NOMO-1 treated with DMSO at 0.1 percent for 48 hours (cell line): ENCODE data around the gene RUFY3.
A peak's percentile ranks its signal among the peaks of the same experiment; 100 is the strongest.
"Not testable (repeated sequence)": the region's sequence is repeated elsewhere in the genome, so short reads cannot be mapped to it uniquely, and the experiment has no call there.

Experiments
- DNase-seq: peaks from one replicate; lab custom pipeline; 2025; ENCODE audit not compliant: unreplicated experiment; lab: John Stamatoyannopoulos, UW

RUFY3 gene

DNA sequence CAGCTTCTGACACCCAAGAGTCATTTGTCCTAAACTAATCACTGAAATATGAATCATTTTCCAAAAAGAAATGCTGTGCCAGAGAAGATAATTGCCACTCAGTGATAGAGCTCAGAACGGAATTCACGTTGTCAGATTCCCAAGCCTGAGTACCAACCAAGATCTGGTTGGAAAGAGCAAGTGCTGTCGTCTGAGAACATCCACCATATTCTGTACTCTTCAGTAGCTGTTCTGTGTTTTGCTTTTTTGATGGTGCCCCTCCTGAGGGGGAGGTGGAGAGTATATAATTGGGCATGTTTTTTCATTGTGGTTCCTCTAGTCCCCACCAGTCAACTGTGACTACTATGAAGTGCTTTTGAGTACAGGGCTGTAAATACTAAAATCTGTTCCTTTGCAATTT, 13.2 kb downstream of the RUFY3 start:
- DNase-seq = peak; percentile 32

DNA sequence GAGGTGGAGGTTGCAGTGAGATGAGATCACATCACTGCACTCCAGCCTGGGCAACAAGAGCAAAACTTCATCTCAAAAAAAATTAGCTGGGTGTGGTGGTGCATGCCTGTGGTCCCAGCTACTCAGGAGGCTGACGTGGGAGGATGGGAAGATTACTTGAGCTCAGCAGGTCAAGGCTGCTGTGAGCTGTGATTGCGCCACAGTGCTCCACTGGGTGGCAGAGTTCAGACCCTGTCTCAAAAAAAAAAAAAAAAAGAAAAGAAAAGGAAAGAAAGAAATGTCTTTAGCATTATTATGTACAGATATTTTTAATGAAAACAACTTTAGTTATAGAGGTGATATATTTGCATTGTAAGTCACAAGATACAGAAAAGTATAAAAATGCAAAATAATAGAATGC, 14.2 kb downstream of the RUFY3 start:
- DNase-seq = peak; percentile 34

DNA sequence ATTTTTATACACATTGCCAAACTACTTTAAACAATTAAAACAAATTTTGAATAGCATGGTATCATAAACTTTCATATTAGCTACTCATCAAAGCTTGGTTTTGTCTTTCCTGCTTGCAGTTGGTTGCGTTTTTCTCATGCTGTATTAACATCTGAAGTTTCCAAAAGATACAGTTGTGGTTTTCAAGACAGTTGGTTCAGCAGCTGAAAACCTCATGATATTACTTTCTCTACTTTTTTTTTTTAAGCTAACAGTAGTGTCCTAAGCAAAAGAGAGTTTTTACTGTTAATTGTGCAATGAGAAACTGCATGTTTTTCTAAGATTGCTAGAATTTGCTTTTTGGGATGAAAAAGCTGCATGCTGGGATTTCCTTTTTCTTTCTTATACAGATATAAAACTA, 15.2 kb downstream of the RUFY3 start:
- peak; percentile 31 for DNase-seq

DNA sequence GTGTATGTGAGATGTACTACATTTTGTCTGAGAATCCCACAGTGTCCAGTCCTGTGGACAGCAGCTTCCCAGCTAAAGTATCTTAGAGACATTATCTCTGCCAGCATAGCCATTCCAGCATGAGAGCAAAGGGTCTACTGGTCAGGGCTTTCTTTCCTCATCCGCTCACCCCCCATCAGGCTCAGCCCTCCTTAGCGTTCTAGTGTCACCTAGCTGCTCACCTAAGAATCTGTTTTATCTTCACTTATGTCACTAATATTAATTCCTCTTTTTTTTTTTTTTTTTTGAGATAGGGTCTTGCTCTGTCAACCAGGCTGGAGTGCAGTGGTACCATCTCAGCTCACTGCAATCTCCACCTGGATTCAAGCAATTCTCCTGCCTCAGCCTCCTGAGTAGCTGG, 15.6 kb downstream of the RUFY3 start:
- no peak for DNase-seq

DNA sequence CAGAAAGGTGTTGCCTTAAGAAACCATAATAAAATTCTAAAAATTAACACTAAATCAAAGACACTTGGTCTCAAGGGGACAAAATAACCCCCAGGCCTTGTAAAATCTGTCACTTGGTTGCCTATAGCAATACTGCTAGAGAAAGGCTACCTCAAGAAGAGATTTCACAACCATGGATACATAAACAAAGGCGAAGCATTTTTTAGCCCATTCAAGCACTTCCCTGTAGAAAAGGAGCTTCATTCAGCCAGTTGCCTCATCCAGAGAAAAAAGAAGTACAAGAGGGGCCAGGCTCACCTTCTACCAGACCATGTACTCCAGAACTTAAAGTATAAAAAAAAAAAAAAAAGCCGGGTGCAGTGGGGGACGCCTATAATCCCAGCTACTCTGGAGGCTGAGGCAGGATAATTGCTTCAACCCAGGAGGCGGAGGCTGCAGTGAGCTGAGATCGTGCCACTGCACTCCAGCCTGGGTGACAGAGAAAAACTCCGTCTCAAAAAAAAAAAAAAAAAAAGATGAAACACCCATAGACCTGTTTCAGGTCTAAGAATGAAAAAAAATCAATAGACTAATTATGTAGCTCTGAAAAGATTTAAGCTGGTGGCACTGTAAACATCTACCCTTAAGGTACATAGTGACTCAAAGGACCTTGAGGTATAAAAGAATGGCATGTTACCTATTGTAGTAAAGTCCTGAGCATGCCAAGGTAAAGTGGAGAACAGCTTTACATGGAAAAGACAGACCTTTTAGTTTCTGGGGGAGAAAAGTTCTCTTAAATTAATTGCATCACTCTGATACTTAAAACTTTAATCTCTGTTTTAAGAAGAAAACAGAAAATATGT, 18.0 kb downstream of the RUFY3 start:
- peak; percentile 82 for DNase-seq

DNA sequence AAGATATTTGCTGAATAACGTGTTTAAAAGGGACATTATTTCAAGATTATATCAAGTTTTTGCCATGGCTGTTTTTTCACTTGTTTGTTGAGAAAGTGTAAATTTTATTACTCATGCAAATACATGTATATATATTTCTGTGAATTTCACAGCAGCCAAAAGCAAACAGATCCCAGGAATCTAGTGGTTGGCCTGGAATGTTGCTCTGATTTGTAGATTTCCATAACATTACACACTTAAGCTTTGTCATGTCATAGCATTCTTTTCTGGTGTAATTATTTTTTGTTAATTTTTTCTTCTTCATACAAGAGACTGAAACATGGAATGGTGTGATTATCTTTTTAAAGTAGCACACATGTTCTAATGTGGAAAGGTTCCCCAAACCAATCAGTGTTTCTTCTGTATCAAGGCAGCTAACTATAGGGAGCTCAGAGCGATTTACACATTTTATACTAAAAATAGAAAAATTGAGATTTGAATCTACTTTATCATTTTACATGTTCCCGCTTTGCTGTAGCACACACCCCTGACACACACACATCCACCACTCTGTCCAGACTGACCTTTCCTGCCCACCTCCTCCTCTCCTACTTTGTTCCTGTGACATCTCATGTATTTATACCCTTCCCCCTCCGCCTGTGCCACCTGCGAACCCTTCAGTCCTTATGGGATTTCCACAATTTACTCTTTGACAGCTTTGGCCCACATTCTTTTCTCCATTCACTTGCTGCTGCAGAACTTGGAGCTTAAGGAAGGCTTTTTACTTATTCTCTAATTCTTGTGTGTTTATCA, 20.3 kb downstream of the RUFY3 start:
- DNase-seq = no peak

DNA sequence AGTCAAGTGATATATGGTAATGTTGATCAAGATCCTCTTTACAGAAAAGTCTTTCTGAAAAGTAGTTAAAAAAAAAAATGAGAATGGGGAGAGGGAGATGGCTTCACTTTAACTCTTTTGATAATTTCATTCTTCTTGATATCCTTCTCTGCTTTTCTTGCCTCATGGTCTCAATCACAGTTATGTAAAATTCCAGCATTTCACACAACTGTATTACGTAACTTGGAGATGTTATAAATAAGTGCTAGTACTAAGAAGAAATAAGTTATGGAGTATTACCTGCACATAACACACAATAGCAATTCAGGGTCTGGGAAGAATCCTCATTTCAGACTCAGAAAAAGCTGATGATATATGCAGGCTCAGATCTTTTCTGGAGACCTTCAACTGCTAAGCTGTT, 22.0 kb downstream of the RUFY3 start:
- no peak for DNase-seq

DNA sequence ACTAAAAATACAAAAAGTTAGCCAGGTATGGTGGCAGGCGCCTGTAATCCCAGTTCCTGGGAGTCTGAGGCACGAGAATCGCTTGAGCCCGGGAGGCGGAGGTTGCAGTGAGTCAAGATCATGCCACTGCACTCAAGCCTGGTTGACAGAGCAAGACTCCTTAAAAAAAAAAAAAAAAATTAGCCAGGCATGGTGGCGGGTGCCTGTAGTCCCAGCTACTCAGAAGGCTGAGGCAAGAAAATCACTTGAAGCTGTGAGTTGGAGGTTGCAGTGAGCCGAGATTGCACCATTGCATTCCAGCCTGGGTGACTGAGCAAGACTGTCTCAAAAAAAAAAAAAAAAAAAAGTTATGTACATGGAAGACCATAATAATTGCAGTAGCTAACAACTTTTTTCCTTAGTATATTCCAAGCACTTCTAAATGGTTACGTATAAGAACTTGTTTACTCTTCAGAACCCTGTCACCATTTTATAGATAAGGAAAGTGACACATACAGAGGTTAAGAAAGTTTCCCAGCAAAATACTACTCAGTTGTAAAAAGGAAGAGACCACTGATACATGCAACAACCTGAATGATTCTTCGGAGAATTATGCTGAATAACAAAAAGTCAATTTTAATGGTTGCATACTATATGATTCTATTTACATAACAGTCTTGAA, 24.5 kb downstream of the RUFY3 start:
- no peak for DNase-seq

DNA sequence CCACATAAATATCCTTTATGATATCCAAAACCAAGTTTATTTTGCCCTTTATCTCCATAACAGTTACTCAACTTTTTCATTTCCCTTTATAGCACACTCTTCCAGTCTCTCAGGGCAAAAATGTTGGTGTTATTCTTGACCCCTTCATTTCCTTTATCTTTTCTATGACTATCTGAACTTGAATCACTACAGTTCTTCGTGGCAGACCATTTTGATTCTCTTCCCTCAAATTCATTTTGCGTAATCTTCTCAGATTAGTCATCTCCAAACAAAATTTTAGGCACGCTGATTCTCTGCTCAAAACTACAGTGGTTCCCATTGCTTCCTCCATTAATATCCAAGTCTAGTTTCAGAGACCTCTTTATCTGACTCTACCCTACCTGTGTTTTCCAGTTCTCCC, 26.1 kb downstream of the RUFY3 start:
- peak; percentile 27 for DNase-seq

DNA sequence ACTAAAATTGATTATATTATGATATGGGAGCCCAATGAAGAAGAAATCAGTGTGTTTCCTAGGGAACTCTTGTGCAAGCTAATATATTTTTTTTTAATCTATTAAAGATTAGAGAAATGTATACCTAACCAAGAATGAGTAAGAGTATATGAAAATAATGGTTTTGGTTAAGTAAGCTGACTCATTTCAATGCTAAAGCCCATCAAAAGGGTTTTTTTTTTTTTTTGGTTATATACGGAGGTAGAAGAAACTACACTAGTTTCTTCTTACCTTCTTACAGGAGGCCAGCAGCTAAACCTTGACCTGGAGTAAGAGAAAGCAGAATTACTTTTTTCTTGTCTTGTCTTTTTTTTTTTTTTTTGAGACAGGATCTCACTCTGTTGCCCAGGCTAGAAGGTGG, 27.5 kb downstream of the RUFY3 start:
- no peak for DNase-seq

DNA sequence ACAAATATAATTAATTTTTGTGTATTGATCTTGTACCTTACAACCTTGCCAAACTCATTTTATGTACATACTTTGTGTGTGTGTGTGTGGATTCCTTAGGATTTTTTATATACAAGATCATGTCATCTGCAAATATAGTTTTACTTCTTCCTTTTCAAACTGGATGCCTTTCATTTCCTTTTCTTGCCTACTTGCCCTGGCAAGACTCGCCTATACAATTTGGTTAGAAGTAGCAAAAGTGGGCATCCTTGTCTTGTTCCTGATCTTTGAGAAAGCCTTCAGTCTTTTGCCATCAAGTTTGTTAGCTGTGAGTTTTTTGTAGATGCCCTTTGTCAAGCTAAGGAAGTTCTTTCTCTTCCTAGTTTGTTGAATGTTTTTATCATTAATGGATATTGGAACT, 30.5 kb downstream of the RUFY3 start:
- DNase-seq = peak; percentile 48

DNA sequence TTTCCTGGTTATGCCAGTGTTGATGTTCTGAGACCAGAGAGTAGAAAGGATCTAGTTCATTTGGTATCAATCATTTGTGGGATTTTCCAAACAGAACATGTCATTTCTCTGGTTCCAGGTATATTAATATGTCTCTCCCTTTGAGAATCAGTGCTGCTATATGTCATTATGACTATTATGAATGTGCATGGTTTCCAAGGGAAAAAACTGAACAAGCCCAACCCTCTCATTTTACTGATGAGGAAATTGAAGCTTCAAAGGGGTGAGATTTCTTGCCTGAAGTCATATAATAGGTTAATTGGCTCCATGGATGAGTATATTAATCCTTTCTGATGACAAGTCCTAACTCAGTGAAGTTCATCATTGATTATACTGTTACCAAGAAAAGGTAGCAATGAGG, 31.9 kb downstream of the RUFY3 start:
- no peak for DNase-seq

DNA sequence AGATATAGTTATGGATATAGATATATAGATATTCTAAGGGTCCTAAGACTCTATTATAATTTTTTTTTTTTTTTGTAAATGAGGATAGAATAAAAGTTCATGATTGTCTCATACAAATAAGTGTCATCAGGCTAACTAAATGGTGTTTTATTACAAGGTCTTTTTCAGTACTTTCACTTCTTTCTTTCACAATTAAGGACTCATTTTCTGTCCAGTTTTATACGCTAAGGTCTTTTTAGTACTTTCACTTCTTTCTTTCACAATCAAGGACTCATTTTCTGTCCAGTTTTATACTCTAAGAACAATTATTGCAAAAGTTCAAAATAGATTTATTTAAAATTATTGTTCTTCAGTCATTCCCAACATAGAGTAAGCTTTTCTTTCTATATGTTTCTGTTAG, 32.7 kb downstream of the RUFY3 start:
- DNase-seq = peak; percentile 91

DNA sequence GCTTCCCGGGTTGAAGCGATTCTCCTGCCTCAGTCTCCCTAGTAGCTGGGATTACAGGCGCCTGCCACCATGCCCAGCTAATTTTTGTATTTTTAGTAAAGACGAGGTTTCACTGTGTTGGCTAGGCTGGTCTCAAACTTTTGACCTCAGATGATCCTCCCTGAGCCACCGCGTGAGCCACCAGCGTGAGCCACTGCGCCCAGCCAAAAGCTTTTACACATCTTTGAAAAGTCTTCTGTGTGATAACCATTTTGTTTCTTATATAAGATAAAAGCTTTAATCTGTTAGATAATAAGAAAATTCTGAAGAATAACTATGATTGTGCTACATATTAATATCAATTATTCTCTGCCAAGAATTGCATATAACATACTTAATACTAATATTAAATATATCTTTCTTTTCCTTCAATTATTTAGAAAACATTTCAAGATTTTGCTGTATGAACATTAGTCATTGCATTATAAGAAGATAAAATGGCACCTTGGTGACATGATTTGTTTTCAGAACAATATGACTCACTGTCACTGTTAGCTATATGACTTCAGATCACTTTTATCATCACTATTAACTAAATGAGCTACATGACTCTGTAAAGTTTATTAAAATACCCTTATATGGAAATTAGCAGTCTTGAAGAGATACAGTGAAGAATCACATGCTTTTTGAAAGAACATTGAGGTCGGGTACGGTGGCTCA, 33.4 kb downstream of the RUFY3 start:
- DNase-seq = peak; percentile 2

DNA sequence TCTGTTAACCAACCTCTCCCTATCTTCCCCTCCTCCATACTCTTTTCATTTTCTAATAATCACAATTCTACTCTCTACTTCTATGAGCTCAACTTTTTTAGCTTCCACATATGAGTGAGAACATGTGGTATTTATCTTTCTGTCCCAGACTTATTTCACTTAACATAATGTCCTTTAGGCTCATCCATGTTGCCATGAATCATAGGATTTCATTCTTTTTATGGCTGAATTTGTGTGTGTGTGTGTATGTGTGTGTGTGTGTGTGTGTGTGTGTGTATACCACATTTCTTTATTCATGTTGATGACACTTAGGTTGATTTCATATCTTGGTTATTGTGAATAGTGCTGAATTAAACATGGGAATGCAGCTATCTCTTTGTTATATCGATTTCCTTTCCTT, 37.4 kb downstream of the RUFY3 start:
- DNase-seq = no peak

DNA sequence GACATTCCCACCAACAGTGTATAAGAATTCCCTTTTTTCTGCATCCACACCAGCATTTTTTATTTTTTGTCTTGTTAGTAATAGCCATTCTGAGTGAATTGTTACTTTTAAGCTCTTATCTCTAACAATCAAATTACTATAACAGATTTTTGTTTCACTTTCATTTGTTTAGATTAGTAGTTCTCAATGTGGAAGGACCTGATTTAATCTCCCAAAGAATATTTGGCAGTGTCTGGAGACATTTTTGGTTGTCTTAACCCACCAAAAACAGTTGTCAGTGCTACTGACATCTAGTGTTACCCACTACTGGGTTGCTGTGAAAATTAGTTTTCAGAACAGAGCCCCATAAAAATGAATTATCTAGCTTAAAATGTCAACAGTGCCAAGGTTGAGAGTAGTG, 37.9 kb downstream of the RUFY3 start:
- no peak for DNase-seq

DNA sequence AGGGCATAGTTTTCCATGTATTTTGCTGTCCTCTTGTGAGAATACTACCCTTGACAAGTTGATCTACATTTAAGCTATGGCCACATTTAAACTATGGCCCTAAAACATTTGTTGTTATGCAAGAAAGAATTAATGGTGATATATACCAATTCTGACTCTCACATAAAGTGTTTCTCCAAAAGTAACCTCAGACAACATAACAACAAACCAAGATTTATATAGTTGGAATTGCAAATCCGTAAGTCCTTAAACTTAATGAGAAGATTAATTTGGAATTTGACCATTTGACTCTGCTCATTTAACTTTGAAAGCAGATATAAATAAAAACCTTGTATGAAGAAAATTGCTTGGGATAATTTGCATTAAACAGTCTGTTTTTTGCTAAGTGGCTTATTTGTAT, 38.9 kb downstream of the RUFY3 start:
- no peak for DNase-seq

DNA sequence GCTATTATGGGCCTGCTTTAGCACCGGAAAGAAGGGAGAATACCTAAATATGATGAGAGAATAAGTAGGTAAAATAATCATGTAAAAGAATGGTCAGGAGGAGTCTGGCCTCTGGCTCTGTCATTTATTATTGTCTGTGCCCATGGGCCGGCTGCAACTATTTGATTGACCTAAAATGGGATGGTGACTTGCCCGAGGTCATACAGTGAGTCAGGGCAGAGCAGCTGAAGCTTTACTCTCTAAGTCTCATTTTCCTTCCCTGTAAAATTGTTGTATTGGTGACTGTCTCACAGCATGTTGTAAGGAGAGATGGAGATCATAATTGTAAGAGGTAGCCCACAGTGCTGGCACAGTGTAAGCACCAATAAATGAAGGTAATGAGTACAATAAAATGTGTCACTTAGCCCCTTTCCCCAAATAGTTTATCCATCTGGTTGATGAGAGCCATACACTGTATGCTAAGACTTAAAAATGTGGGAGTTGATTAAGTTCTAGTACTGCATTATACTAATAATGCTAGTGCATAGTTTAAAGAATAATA, 39.6 kb downstream of the RUFY3 start:
- DNase-seq = no peak

DNA sequence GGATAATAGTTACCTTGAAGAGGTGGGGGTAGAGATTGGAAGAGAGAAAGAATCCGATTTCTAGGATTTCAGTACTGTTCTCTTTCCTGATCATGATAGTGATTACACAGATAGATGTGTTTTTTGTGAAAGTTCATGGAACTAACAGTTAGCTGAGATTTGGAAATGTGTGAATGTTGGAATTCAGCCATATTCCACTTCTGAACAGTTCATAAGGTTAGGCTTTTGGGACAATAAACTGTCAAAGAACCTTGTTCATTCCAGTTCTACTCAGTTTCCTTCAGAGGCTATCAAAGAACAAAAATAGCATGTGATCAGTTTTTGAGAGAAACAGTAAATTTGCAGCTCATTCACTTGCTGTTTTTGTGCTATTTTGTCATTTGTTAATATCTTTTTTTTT, 43.6 kb downstream of the RUFY3 start:
- DNase-seq = no peak

DNA sequence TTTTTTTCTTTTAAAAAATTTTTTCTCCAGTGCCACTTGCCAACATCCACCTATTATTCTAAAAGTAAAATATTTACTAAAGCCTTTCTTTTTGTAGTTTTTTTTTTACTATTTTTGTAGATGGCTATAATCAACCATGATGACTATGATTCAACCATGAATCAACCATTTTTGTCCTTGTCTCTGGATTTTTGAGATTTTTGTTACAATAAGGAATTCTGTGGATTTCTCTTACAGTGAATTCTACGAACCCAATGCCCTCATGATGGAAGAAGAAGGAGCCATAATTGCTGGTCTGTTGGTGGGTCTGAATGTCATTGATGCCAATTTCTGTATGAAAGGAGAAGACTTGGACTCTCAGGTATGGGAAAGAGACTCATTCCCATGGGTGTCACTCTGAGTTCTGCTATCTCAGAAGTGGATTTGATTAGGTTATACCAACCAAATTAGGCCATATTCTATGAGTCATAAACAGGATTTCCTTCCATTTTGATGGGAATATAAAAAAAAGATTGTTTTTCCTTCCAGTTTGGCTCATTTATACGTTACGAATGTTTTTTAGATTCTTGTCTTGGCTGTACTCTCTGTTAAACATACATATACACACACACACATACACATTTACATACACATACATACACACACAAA, 46.7 kb downstream of the RUFY3 start:
- DNase-seq = no peak

DNA sequence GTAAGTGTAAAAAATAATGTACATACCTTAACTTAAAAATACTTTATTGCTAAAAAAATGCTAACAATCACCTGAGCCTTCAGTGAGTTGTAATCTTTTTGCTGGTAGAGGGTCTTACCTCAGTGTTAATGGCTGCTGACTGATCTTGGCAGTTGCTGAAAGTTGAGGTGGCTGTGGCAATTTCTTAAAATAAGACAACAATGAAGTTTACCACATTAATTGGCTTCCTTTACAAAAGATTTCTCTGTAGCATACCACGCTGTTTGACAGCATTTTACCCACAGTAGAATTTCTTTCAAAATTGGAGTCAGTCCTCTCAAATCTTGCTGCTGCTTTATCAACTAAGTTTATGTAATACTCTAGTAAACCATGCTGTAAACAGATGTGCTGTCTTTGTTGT, 47.6 kb downstream of the RUFY3 start:
- not testable (repeated sequence) for DNase-seq
